CD14-positive monocyte (primary cell): Measurements from ENCODE around the gene RELCH. TPM values are rescaled to one million over a fixed set of nuclear protein-coding genes. Genes with fewer than 3 reads are reported as not detected.
A peak's percentile ranks its signal among the peaks of the same experiment; 100 is the strongest.

Source experiments
- DNase-seq, 3 donors: peaks; one replicate each; pipeline ENCODE4 v3.0.0-alpha.2; 2011 to 2022
- H2AFZ ChIP-seq: 2 replicates; pipeline ENCODE4 v1.6.0; 2012; ENCODE audit warnings: mild to moderate bottlenecking, low read depth, low read length, inconsistent platforms; ENCODE audit not compliant: insufficient read depth, poor library complexity, severe bottlenecking
- H3K27ac ChIP-seq, 2 donors: 1 replicate in 1 of 2; 2 replicates in 1 of 2; pipeline ENCODE4 v1.5.1; 2012 to 2013; ENCODE audit warnings: low read length in 2 of 2, control low read depth in 1 of 2, inconsistent platforms in 1 of 2, low read depth in 1 of 2, mild to moderate bottlenecking in 1 of 2
- H3K27me3 ChIP-seq, 2 donors: one replicate each; pipeline versions ENCODE4 v1.6.0 to v1.6.1; 2011 to 2013; ENCODE audit warnings: low read length in 2 of 2; ENCODE audit not compliant: control insufficient read depth in 2 of 2, insufficient read depth in 2 of 2
- H3K36me3 ChIP-seq, 2 donors: replicated peaks in 1 of 2; 1 replicate in 1 of 2; 2 replicates in 1 of 2; pipeline versions ENCODE4 v1.5.1 to v1.6.1; 2012 to 2013; ENCODE audit warnings: low read length in 2 of 2, control low read depth in 1 of 2, inconsistent platforms in 1 of 2, mild to moderate bottlenecking in 1 of 2; ENCODE audit not compliant: insufficient read depth in 2 of 2, control insufficient read depth in 1 of 2
- H3K4me1 ChIP-seq, 2 donors: 1 replicate in 1 of 2; 2 replicates in 1 of 2; pipeline versions ENCODE4 v1.5.1 to v1.6.1; 2012 to 2013; ENCODE audit warnings: low read length in 2 of 2, control low read depth in 1 of 2, inconsistent platforms in 1 of 2, mild to moderate bottlenecking in 1 of 2, moderate library complexity in 1 of 2; ENCODE audit not compliant: insufficient read depth in 2 of 2, control insufficient read depth in 1 of 2
- H3K4me2 ChIP-seq: replicated peaks from 2 replicates; pipeline ENCODE3; 2012; ENCODE audit warnings: low read length, moderate library complexity, mild to moderate bottlenecking; ENCODE audit not compliant: poor library complexity, severe bottlenecking; ENCODE audit errors: extremely low read depth
- H3K4me3 ChIP-seq, 3 experiments: fragments of 200-600 bp in 1 of 3; sonication (generic) in 1 of 3; replicated peaks in 1 of 3; 1 replicate in 2 of 3; 2 replicates in 1 of 3; pipeline ENCODE4 v1.5.1; 2011 to 2013; ENCODE audit warnings: low read length in 3 of 3, mild to moderate bottlenecking in 3 of 3, control low read depth in 2 of 3, low read depth in 2 of 3, inconsistent platforms in 1 of 3, moderate library complexity in 1 of 3
- H3K79me2 ChIP-seq: 2 replicates; pipeline ENCODE4 v1.6.0; 2012; ENCODE audit warnings: mild to moderate bottlenecking, control low read depth, inconsistent platforms, low read length, moderate library complexity; ENCODE audit not compliant: insufficient read depth
- H3K9ac ChIP-seq: 2 replicates; pipeline ENCODE4 v1.6.0; 2017; ENCODE audit warnings: low read length, mild to moderate bottlenecking; ENCODE audit not compliant: insufficient read depth, poor library complexity, severe bottlenecking
- H3K9me3 ChIP-seq, 2 donors: replicated peaks in 1 of 2; 1 replicate in 1 of 2; 2 replicates in 1 of 2; pipeline versions ENCODE4 v1.5.1 to v1.6.1; 2012 to 2013; ENCODE audit warnings: low read length in 2 of 2, control low read depth in 1 of 2; ENCODE audit not compliant: control insufficient read depth in 1 of 2, insufficient read depth in 1 of 2
- H4K20me1 ChIP-seq: 2 replicates; pipeline ENCODE4 v1.6.0; 2012; ENCODE audit warnings: mild to moderate bottlenecking, low read length, control low read depth, moderate library complexity; ENCODE audit not compliant: insufficient read depth
- H3K27ac Mint-ChIP-seq, 7 donors: one replicate each; pipeline ENCODE4 v1.8.0; 2020; ENCODE audit warnings: mild to moderate bottlenecking in 7 of 7, mixed read lengths in 7 of 7, moderate library complexity in 6 of 7, inconsistent platforms in 2 of 7
- H3K27me3 Mint-ChIP-seq, 3 donors: one replicate each; pipeline ENCODE4 v1.8.0; 2021 to 2022; ENCODE audit warnings: low read depth in 3 of 3, mild to moderate bottlenecking in 3 of 3, mixed read lengths in 3 of 3, moderate library complexity in 3 of 3, inconsistent platforms in 1 of 3
- H3K36me3 Mint-ChIP-seq, 2 donors: one replicate each; pipeline ENCODE4 v1.8.0; 2020; ENCODE audit warnings: mixed read lengths in 2 of 2, inconsistent platforms in 1 of 2, mild to moderate bottlenecking in 1 of 2
- H3K4me1 Mint-ChIP-seq: one replicate; pipeline ENCODE4 v1.8.0; 2020; ENCODE audit warnings: mild to moderate bottlenecking, mixed read lengths
- H3K4me3 Mint-ChIP-seq, 2 donors: one replicate each; pipeline ENCODE4 v1.8.0; 2020; ENCODE audit warnings: mild to moderate bottlenecking in 2 of 2, mixed read lengths in 2 of 2, moderate library complexity in 1 of 2
- H3K9me3 Mint-ChIP-seq, 7 donors: one replicate each; pipeline ENCODE4 v1.8.0; 2020 to 2022; ENCODE audit warnings: mixed read lengths in 7 of 7, mild to moderate bottlenecking in 6 of 7, moderate library complexity in 6 of 7, inconsistent platforms in 2 of 7
- WGBS: methylation state at CpG from one replicate; pipeline ENCODE4 v1.1.5; 2013; ENCODE audit warnings: missing lambda C conversion rate; ENCODE audit not compliant: insufficient coverage; 5-methylcytosine and 5-hydroxymethylcytosine counted together
- intact Hi-C, 2 donors: fragments of 100-400 bp; cut with micrococcal nuclease; formaldehyde crosslinking; loops; one replicate each; pipeline versions ENCODE4 v1.15.0 to v1.15.1; 2023
- polyA plus RNA-seq, 3 donors: library from polyadenylated mRNA; depleted of rRNA in 1 of 3; unstranded in 2 of 3; stranded (reverse) in 1 of 3; fragments of 300-500 nt in 2 of 3; fragments of >200 nt in 1 of 3; fragmentation: Illumina TruSeq in 2 of 3; gene quantifications; 1 replicate in 2 of 3; 2 replicates in 1 of 3; pipeline ENCODE4 v1.2.3, GENCODE V29; 2012 to 2021
- TF ChIP-seq, protein P1 (sequence below): fragments of 200-600 bp; IDR thresholded peaks from one replicate; pipeline ENCODE4 v1.8.0; 2022; ENCODE audit warnings: antibody characterized with exemption, mild to moderate bottlenecking

Gene RELCH
- polyA plus RNA-seq, 3 donors, result 3.8 to 30.4 (median 4.9) TPM

DNA sequence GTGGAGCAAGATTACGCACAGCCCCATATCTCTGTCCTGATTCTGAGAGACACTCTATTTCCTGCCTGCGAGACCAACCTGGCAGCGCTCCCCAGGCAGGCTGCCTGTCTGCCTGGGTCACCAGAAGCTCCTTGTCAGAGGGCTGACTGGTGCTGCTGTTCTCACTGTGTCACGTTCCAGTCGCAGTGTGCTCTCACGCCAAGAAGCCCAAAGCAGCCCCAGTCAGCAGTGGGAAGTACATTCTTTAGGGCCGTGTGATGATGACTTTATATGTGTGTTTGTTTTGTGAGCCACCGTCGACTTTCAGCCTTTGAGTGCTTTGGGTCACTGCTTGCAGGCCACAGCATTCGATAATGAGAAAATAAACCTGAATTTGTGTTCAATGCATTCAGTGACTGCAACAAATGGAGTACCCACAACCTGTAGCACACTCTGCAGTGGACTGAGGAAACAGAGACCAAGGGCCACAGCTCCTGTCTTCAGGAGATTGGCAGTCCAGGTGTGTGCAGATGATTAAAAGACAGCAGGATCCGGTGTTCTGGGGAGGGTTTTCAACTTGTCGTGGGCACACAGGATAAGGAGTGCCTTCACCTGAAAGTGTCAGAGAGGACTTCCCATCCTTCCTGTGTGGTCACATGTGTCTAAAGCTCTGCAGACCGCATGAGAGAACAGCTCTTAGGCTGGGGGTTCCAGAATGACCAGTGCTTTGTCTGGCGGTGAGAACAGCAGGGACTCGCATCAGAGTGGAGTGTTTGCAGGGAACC, 142.8 kb downstream of the RELCH start:
- Histone ChIP-seq H3K36me3 (no peaks in the 10 kb centered on the region), H3K9me3 (no peaks in the 10 kb centered on the region), H3K27ac (no peak overlapping the region), H2AFZ (no peak overlapping the region), H3K4me3 (no peak overlapping the region), H3K4me1 (peaks cover 60 to 69% of the 10 kb centered on the region in 2 donors), H4K20me1 (no peaks in the 10 kb centered on the region), H3K27me3 (peaks cover 23 to 55% of the 10 kb centered on the region in 2 donors), H3K4me2 (no peak overlapping the region), H3K79me2 (no peaks in the 10 kb centered on the region), H3K9ac (no peak overlapping the region)
- H3K4me1 Mint-ChIP-seq, result peaks cover 66% of the 10 kb centered on the region
- peaks cover 54 to 70% (median 57%) of the 10 kb centered on the region in 3 donors for H3K27me3 Mint-ChIP-seq
- intact Hi-C loops, result loop anchor here in 1 of 2 donors (10.0 kb wide), 1 partner anchor 85 kb away; no protein-coding TSS in a partner anchor
- H3K9me3 Mint-ChIP-seq, result peaks cover 0 to 6% (median 4%) of the 10 kb centered on the region in 7 donors
- peak; percentile 37 to 71 (median 45) for DNase-seq
- H3K4me3 Mint-ChIP-seq, result peak overlapping the region; percentile 45 to 79
- TF ChIP-seq, protein P1, sequence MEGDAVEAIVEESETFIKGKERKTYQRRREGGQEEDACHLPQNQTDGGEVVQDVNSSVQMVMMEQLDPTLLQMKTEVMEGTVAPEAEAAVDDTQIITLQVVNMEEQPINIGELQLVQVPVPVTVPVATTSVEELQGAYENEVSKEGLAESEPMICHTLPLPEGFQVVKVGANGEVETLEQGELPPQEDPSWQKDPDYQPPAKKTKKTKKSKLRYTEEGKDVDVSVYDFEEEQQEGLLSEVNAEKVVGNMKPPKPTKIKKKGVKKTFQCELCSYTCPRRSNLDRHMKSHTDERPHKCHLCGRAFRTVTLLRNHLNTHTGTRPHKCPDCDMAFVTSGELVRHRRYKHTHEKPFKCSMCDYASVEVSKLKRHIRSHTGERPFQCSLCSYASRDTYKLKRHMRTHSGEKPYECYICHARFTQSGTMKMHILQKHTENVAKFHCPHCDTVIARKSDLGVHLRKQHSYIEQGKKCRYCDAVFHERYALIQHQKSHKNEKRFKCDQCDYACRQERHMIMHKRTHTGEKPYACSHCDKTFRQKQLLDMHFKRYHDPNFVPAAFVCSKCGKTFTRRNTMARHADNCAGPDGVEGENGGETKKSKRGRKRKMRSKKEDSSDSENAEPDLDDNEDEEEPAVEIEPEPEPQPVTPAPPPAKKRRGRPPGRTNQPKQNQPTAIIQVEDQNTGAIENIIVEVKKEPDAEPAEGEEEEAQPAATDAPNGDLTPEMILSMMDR, result no peak
- H3K36me3 Mint-ChIP-seq, result peaks cover 11 to 21% of the 10 kb centered on the region in 2 donors
- no peak overlapping the region for H3K27ac Mint-ChIP-seq
- 55% methylated on average over 15 of the region's 15 CpGs for WGBS

DNA sequence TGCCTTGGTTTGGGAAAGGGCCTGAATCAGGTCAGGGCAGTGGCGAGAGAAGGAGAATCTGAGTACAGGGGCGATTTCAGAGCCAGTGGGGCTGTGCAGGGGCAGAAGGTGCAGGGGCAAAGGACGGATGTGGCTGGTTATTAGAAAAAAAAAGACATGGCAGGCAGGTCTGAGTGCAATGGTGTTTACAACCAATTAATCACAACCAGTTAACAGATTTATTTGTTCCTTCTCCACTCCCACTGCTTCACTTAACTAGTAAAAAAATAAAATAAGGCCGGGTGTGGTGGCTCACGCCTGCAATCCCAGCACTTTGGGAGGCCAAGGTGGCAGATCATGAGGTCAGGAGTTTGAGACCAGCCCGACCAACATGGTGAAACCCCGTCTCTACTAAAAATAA, 143.6 kb downstream of the RELCH start:
- Mint-ChIP-seq H3K4me1 (peaks cover 64% of the 10 kb centered on the region), H3K36me3 (peaks cover 11 to 21% of the 10 kb centered on the region in 2 donors), H3K4me3 (peak overlapping the region; percentile 45 to 79), H3K27me3 (peaks cover 54 to 72% (median 54%) of the 10 kb centered on the region in 3 donors), H3K27ac (peak overlapping the region in 1 of 7 donors; percentile 18), H3K9me3 (peaks cover 0 to 6% (median 4%) of the 10 kb centered on the region in 7 donors)
- TF ChIP-seq, protein P1, result no peak
- Histone ChIP-seq H3K79me2 (no peaks in the 10 kb centered on the region), H3K9me3 (no peaks in the 10 kb centered on the region), H3K27ac (no peak overlapping the region), H3K36me3 (no peaks in the 10 kb centered on the region), H2AFZ (no peak overlapping the region), H3K4me1 (peaks cover 56 to 63% of the 10 kb centered on the region in 2 donors), H3K4me3 (no peak overlapping the region), H3K27me3 (peaks cover 23 to 55% of the 10 kb centered on the region in 2 donors), H3K9ac (no peak overlapping the region), H4K20me1 (no peaks in the 10 kb centered on the region), H3K4me2 (no peak overlapping the region)
- WGBS, result no CpG with 5 or more reads among the region's 7 CpGs
- no peak for DNase-seq
- intact Hi-C loops, result loop anchor here in 1 of 2 donors (10.0 kb wide), 1 partner anchor 84 kb away; no protein-coding TSS in a partner anchor
